CD4-positive, CD25-positive, alpha-beta regulatory T cell (primary cell): ENCODE results near the gene CAMTA1. TPM values are rescaled to one million over a fixed set of nuclear protein-coding genes. Genes with fewer than 3 reads are reported as not detected.

Experiments used
- ATAC-seq, 2 donors: fragments of 150-1000 bp; cut with Tn5 transposase; one replicate each; pipeline ENCODE4 v1.10.0; 2021; ENCODE audit warnings: low read depth in 2 of 2, moderate number of reproducible peaks in 2 of 2, moderate library complexity in 1 of 2
- DNase-seq, 3 donors: peaks; one replicate each; pipeline versions ENCODE4 v3.0.0 to v3.0.0-alpha.2; 2012 to 2022; ENCODE audit warnings: mixed read lengths in 1 of 3
- H3K27ac ChIP-seq: one replicate; pipeline ENCODE4 v1.7.0; 2013; ENCODE audit warnings: mild to moderate bottlenecking, low read length; ENCODE audit not compliant: insufficient read depth, poor library complexity, severe bottlenecking
- H3K27me3 ChIP-seq: one replicate; pipeline ENCODE4 v1.7.0; 2013; ENCODE audit warnings: low read length; ENCODE audit not compliant: control insufficient read depth, insufficient read depth
- H3K36me3 ChIP-seq: one replicate; pipeline ENCODE4 v1.7.0; 2013; ENCODE audit warnings: mild to moderate bottlenecking, low read length, moderate library complexity; ENCODE audit not compliant: control insufficient read depth, insufficient read depth
- H3K4me1 ChIP-seq: 2 replicates; pipeline ENCODE4 v1.7.0; 2013; ENCODE audit warnings: mild to moderate bottlenecking, low read length; ENCODE audit not compliant: insufficient read depth, control insufficient read depth, poor library complexity, severe bottlenecking
- H3K4me3 ChIP-seq: one replicate; pipeline ENCODE4 v1.7.0; 2013; ENCODE audit warnings: low read depth, mild to moderate bottlenecking, low read length, moderate library complexity
- H3K9me3 ChIP-seq, 2 experiments: 1 replicate in 1 of 2; 2 replicates in 1 of 2; pipeline ENCODE4 v1.7.0; 2013; ENCODE audit warnings: low read length in 2 of 2, mild to moderate bottlenecking in 1 of 2, moderate library complexity in 1 of 2; ENCODE audit not compliant: control insufficient read depth in 2 of 2
- H3K27ac Mint-ChIP-seq, 3 donors: one replicate each; pipeline ENCODE4 v1.8.0; 2020 to 2022; ENCODE audit warnings: mild to moderate bottlenecking in 3 of 3, mixed read lengths in 3 of 3, moderate library complexity in 2 of 3
- H3K27me3 Mint-ChIP-seq: one replicate; pipeline ENCODE4 v1.8.0; 2022; ENCODE audit warnings: mild to moderate bottlenecking, mixed read lengths
- H3K36me3 Mint-ChIP-seq: one replicate; pipeline ENCODE4 v1.8.0; 2020; ENCODE audit warnings: mixed read lengths
- H3K4me1 Mint-ChIP-seq, 4 donors: one replicate each; pipeline ENCODE4 v1.8.0; 2020 to 2022; ENCODE audit warnings: mixed read lengths in 4 of 4, mild to moderate bottlenecking in 1 of 4
- H3K4me3 Mint-ChIP-seq, 4 donors: one replicate each; pipeline ENCODE4 v1.8.0; 2020 to 2022; ENCODE audit warnings: mild to moderate bottlenecking in 4 of 4, mixed read lengths in 4 of 4, moderate library complexity in 3 of 4
- H3K9me3 Mint-ChIP-seq, 7 donors: one replicate each; pipeline ENCODE4 v1.8.0; 2020 to 2022; ENCODE audit warnings: mixed read lengths in 7 of 7, mild to moderate bottlenecking in 3 of 7, moderate library complexity in 2 of 7
- polyA plus RNA-seq, 4 donors: library from polyadenylated mRNA; unstranded; fragments of 300-500 nt; fragmentation: Illumina TruSeq; gene quantifications; one replicate each; pipeline ENCODE4 v1.2.3, GENCODE V29; 2021
- total RNA-seq: library from RNA; stranded (reverse); gene quantifications from one replicate; pipeline ENCODE4 v1.2.3, GENCODE V29; 2022

Gene CAMTA1
- total and polyA plus RNA-seq, 5 donors from 2014 or later = 48.8 to 112 (median 80.0) TPM

- H3K27ac ChIP-seq = no peak overlapping the region
- Mint-ChIP-seq H3K4me3 (no peak overlapping the region), H3K27me3 (peaks cover 5% of the 10 kb centered on the region), H3K36me3 (no peaks in the 10 kb centered on the region), H3K4me1 (peaks cover 0 to 9% (median 1%) of the 10 kb centered on the region in 4 donors), H3K27ac (peak overlapping the region in 1 of 3 donors; percentile 45), H3K9me3 (peaks cover 0 to 3% (median 0%) of the 10 kb centered on the region in 7 donors)
- peak in 1 of 3 donors; percentile 44 for DNase-seq
- H3K27me3 ChIP-seq = no peaks in the 10 kb centered on the region
- H3K36me3 ChIP-seq = no peaks in the 10 kb centered on the region
- H3K4me3 ChIP-seq = no peak overlapping the region
- ATAC-seq = no peak
- H3K9me3 ChIP-seq = no peaks in the 10 kb centered on the region
- H3K4me1 ChIP-seq = no peaks in the 10 kb centered on the region
Observed at GRCh38 chr1:7549277-7550161, 764.3 kb downstream of the CAMTA1 start.

DNA sequence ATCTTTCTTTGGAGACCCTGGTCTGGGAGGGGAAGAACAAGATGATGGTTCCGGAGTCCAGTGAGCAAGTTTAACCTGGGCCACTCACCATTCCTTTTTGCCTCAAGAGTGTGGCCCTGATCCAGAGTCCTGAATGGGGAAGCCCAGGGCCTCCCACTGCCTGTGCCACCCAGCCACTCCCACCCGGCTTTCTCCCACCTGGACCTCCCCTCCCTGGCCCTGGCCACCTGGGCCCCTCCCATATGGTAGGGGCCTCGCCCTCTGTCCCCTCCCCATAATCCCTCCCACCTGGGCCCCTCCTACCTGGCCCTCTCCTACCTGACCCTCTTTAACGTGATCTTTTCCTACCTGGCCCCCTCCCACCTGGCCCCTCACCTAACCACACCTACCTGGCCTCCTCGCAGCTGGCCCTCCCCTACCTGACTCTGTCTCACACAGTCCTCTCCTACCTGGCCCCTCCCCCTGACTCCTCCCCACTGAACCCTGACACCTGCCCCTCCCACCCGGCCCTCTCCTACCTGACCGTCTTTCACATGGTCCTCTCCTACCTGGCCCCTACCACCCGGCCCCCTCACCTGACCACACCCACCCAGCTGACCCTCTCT lies 765.1 kb downstream of the CAMTA1 start:
- Histone ChIP-seq H3K4me3 (no peak overlapping the region), H3K4me1 (no peaks in the 10 kb centered on the region), H3K9me3 (no peaks in the 10 kb centered on the region), H3K27ac (no peak overlapping the region), H3K27me3 (no peaks in the 10 kb centered on the region), H3K36me3 (no peaks in the 10 kb centered on the region)
- DNase-seq (no peak), ATAC-seq (no peak)
- Mint-ChIP-seq H3K27me3 (peaks cover 5% of the 10 kb centered on the region), H3K4me3 (no peak overlapping the region), H3K4me1 (peaks cover 0 to 9% (median 1%) of the 10 kb centered on the region in 4 donors), H3K27ac (no peak overlapping the region), H3K36me3 (no peaks in the 10 kb centered on the region), H3K9me3 (peaks cover 0 to 3% (median 0%) of the 10 kb centered on the region in 7 donors)

DNA sequence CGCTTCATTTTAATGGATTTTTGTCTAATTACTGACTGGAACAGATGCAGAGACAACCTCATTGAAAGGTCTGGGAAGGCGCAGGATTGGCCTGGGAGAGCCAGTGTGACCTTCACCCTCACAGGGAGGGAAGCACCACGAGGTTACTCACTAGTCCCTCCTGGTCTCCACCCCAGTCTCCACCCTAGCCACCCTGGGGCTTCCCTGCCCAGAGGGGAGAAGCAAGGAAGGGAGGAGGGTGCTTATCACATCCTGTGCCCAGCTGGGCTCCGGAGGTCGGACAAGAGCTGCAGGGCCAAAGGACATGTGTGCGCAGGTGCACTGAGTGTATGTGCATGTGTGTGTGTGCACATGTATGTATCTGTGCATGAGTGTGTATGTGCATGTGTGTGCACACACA lies 765.7 kb downstream of the CAMTA1 start:
- Histone ChIP-seq H3K27ac (no peak overlapping the region), H3K36me3 (no peaks in the 10 kb centered on the region), H3K4me1 (no peaks in the 10 kb centered on the region), H3K4me3 (no peak overlapping the region), H3K9me3 (no peaks in the 10 kb centered on the region), H3K27me3 (no peaks in the 10 kb centered on the region)
- H3K4me3 Mint-ChIP-seq = no peak overlapping the region
- no peak overlapping the region for H3K27ac Mint-ChIP-seq
- H3K9me3 Mint-ChIP-seq = peaks cover 0 to 3% (median 0%) of the 10 kb centered on the region in 7 donors
- peaks cover 5% of the 10 kb centered on the region for H3K27me3 Mint-ChIP-seq
- DNase-seq (no peak), ATAC-seq (no peak)
- no peaks in the 10 kb centered on the region for H3K36me3 Mint-ChIP-seq
- H3K4me1 Mint-ChIP-seq = peaks cover 0 to 9% (median 1%) of the 10 kb centered on the region in 4 donors

DNA sequence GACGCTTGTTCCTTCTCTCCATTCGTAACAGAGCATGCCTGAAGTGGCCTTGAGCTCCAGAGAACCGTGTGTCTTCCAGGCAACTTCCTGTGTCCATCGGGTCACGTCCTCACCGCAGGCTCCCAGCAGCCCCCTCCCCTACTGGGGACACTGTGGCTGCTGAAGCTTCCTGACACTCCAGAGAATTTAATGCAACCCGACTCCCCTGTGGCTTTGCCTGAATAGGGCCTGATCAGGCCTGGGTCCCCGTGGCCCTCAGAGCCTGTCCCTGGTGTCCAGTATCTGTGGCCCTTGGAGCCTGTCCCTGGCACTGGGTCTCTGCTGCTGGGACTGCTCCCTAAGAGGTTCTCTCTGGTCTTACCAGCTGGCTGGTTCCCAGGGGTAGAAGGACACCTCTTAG lies 766.2 kb downstream of the CAMTA1 start:
- no peaks in the 10 kb centered on the region for H3K36me3 Mint-ChIP-seq

DNA sequence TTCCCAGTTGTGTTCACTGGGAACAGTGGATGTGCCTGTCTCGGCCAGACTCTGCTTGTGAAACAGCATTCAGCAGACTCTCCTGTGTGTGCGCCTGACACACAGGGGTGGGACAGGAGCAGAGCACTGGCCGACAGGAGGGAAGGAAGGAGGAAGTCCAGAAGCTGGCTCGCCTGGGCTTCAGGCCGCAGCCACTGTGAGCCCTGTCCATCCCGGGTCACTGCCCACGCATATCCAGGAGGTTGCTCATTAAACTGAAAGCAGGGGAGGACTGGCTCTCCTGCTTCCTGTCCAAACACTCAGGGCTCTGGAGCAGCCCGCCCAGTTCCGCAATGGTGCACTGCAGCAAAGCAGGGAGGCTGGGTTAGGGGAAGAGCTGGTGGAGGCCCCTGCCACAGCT lies 767.1 kb downstream of the CAMTA1 start:
- Mint-ChIP-seq H3K4me3 (no peak overlapping the region), H3K9me3 (peaks cover 0 to 3% (median 0%) of the 10 kb centered on the region in 7 donors), H3K27ac (no peak overlapping the region)

More for the DNA sequence above, 766.2 kb downstream of the CAMTA1 start:
- H3K27me3 ChIP-seq = no peaks in the 10 kb centered on the region
- no peak overlapping the region for H3K4me3 Mint-ChIP-seq
- no peak overlapping the region for H3K27ac ChIP-seq
- H3K27ac Mint-ChIP-seq = no peak overlapping the region
- H3K36me3 ChIP-seq = no peaks in the 10 kb centered on the region
- H3K4me1 Mint-ChIP-seq = peaks cover 0 to 9% (median 1%) of the 10 kb centered on the region in 4 donors
- ATAC-seq = no peak
- H3K4me3 ChIP-seq = no peak overlapping the region
- H3K4me1 ChIP-seq = no peaks in the 10 kb centered on the region
- peaks cover 0 to 3% (median 0%) of the 10 kb centered on the region in 7 donors for H3K9me3 Mint-ChIP-seq
- DNase-seq = no peak
- H3K9me3 ChIP-seq = no peaks in the 10 kb centered on the region
- H3K27me3 Mint-ChIP-seq = peaks cover 5% of the 10 kb centered on the region

DNA sequence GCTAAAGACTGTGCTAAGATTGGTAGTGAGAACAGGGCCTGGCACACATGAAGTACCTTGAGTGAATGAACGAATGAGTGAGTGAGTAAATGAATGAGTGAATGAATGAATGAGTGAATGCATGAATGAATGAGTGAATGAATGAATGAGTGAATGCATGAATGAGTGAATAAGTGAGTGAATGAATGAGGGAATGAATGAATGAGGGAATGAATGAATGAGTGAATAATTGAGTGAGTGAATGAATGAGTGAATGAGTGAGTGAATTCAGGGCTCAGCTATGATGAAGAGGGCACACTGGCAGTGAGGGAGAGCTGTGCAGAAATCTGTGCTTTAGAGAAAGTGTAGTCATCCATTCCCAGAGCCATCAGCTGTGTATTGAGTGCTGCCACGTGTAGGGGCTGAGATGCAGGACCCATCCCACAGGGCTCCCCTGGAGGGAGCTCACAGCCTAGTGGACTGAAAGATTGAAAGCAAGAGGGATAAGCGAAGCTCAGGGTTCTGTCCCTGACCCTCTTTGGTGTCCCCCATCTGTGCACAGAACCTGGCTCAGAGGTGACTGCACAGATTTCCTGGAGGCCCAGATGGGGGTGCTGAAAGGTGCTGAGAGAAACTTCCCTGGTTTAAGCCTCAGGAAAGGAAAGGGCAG lies 767.9 kb downstream of the CAMTA1 start:
- Mint-ChIP-seq H3K4me1 (peaks cover 0 to 9% (median 1%) of the 10 kb centered on the region in 4 donors), H3K4me3 (no peak overlapping the region), H3K27ac (no peak overlapping the region), H3K27me3 (no peaks in the 10 kb centered on the region), H3K36me3 (no peaks in the 10 kb centered on the region), H3K9me3 (peaks cover 0 to 3% (median 0%) of the 10 kb centered on the region in 7 donors)
- ATAC-seq = no peak
- Histone ChIP-seq H3K27me3 (no peaks in the 10 kb centered on the region), H3K4me3 (no peak overlapping the region), H3K9me3 (no peaks in the 10 kb centered on the region), H3K36me3 (no peaks in the 10 kb centered on the region), H3K27ac (no peak overlapping the region), H3K4me1 (no peaks in the 10 kb centered on the region)
- no peak for DNase-seq

More for the DNA sequence above, 767.1 kb downstream of the CAMTA1 start:
- no peak for ATAC-seq
- no peak for DNase-seq
- Mint-ChIP-seq H3K4me1 (peaks cover 0 to 9% (median 1%) of the 10 kb centered on the region in 4 donors), H3K27me3 (peaks cover 5% of the 10 kb centered on the region), H3K36me3 (no peaks in the 10 kb centered on the region)
- no peaks in the 10 kb centered on the region for H3K9me3 ChIP-seq
- H3K4me3 ChIP-seq = no peak overlapping the region
- H3K4me1 ChIP-seq = no peaks in the 10 kb centered on the region
- H3K27me3 ChIP-seq = no peaks in the 10 kb centered on the region
- no peaks in the 10 kb centered on the region for H3K36me3 ChIP-seq
- no peak overlapping the region for H3K27ac ChIP-seq

- no peak overlapping the region for H3K4me3 Mint-ChIP-seq
- Histone ChIP-seq H3K4me1 (no peaks in the 10 kb centered on the region), H3K27me3 (no peaks in the 10 kb centered on the region), H3K27ac (no peak overlapping the region), H3K36me3 (no peaks in the 10 kb centered on the region), H3K9me3 (no peaks in the 10 kb centered on the region), H3K4me3 (no peak overlapping the region)
- no peak for ATAC-seq
- H3K27me3 Mint-ChIP-seq = no peaks in the 10 kb centered on the region
- H3K9me3 Mint-ChIP-seq = peaks cover 0 to 3% (median 0%) of the 10 kb centered on the region in 7 donors
- H3K27ac Mint-ChIP-seq = no peak overlapping the region
- peaks cover 0 to 4% (median 0%) of the 10 kb centered on the region in 4 donors for H3K4me1 Mint-ChIP-seq
- no peak for DNase-seq
- H3K36me3 Mint-ChIP-seq = no peaks in the 10 kb centered on the region
Observed at GRCh38 chr1:7554385-7555235, 769.4 kb downstream of the CAMTA1 start.
